Stimulated activated CD8-positive, alpha-beta memory T cell treated with anti-CD3 and anti-CD28 coated beads, Interleukin-7, amount 100 ng/mL, for 24 hours (primary cell): Measurements from ENCODE around the gene STOML1.
A peak's percentile ranks its signal among the peaks of the same experiment; 100 is the strongest.

ENCODE experiments used
- DNase-seq: peaks from one replicate; pipeline ENCODE4 v3.0.0-alpha.2; 2020; ENCODE audit warnings: low read depth

Gene STOML1

GRCh38 chr15:73991726-73992593 lies at the start of gene STOML1:
Gene STOML1 (minus strand): TSS chr15:73992295. CDS start chr15:73992223, 72 bp downstream.
- DNase-seq, result peak; percentile 93

GRCh38 chr15:74041311-74041756 lies 49.2 kb upstream of the STOML1 start:
- no peak for DNase-seq

- DNase-seq, result no peak
Observed at GRCh38 chr15:74040109-74040850, 48.2 kb upstream of the STOML1 start.

GRCh38 chr15:74039656-74040010 lies 47.5 kb upstream of the STOML1 start:
- DNase-seq, result no peak

- no peak for DNase-seq
Observed at GRCh38 chr15:74038707-74039655, 46.9 kb upstream of the STOML1 start.

GRCh38 chr15:74037171-74038117 lies 45.3 kb upstream of the STOML1 start:
- DNase-seq, result no peak

- DNase-seq, result no peak
Observed at GRCh38 chr15:74036271-74037170, 44.4 kb upstream of the STOML1 start.

- no peak for DNase-seq
Observed at GRCh38 chr15:74035121-74036017, 43.3 kb upstream of the STOML1 start.

GRCh38 chr15:74034206-74034755 lies 42.2 kb upstream of the STOML1 start:
- DNase-seq, result no peak

- no peak for DNase-seq
Observed at GRCh38 chr15:74032606-74033561, 40.8 kb upstream of the STOML1 start.

GRCh38 chr15:74032046-74032445 lies 40.0 kb upstream of the STOML1 start:
- DNase-seq, result no peak

- DNase-seq, result no peak
Observed at GRCh38 chr15:74028646-74029045, 36.6 kb upstream of the STOML1 start.

- DNase-seq, result no peak
Observed at GRCh38 chr15:74027688-74028087, 35.6 kb upstream of the STOML1 start.

- DNase-seq, result no peak
Observed at GRCh38 chr15:74025436-74025835, 33.3 kb upstream of the STOML1 start.

GRCh38 chr15:74024687-74025086 lies 32.6 kb upstream of the STOML1 start:
- DNase-seq, result no peak

- no peak for DNase-seq
Observed at GRCh38 chr15:74022706-74023470, 30.8 kb upstream of the STOML1 start.

- DNase-seq, result no peak
Observed at GRCh38 chr15:74019734-74020133, 27.6 kb upstream of the STOML1 start.
